IPS-11a (cell line): ENCODE measurements around the gene RAB28.
A peak's percentile ranks its signal among the peaks of the same experiment; 100 is the strongest.

Experiments used
- H3K4me3 ChIP-seq: one replicate; pipeline ENCODE4 v1.5.1; 2013; ENCODE audit warnings: low read depth, low read length, control low read depth

RAB28 gene

DNA sequence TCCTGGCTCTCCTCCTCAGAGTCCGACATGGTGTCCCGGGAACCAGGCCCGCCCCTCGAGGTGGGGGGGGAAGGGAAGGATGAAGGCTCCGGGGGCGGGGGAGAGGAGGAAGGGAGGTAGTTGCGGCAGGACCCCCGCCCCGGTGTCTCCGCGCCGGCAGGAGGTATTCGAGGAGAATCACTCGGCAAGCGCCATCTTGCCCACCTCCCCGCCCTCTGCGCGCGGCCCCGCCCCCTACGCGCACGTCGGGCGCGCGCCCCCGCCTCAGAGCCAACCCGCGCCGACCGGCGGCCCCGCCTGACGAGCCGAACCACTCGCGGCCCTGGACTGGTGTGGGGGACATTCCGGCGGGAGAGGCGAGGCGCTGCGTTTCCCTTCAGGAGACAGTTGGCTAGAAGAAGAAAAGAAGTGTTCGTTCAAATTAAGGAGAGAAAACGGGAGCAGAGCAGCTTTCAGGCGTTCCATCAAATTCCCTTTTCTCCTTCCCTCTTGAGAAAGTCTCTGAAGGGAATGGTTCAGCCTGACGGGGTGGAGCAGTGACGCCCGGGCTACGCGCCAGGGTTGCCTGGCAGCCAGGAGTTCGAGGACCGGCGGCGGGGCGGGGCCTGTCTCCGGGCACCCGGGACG, at the start of gene RAB28:
TSS of gene RAB28 (minus strand) at position 219 of the 627 bp plus-strand sequence.
- peak within 1 kb of the TSS; percentile 78 for H3K4me3 ChIP-seq

DNA sequence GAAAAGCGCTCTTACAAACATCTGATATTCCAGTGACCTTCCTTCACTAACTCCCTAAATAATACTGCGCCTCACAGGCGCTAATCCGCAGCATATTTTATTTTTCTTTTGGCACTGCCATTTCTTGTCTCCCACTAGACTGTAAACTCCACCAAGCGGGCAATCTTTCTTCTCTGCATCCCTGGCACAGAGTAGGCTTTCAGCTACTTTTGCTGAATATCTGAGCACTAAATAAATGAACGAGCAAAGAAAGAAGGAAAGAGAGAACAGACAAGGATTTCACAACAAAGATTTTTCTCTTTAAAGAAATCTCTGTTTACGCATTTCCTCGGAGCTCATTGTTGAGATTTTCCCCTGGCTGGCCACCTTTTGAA, 47.5 kb upstream of the RAB28 start:
- H3K4me3 ChIP-seq, result no peak overlapping the region

DNA sequence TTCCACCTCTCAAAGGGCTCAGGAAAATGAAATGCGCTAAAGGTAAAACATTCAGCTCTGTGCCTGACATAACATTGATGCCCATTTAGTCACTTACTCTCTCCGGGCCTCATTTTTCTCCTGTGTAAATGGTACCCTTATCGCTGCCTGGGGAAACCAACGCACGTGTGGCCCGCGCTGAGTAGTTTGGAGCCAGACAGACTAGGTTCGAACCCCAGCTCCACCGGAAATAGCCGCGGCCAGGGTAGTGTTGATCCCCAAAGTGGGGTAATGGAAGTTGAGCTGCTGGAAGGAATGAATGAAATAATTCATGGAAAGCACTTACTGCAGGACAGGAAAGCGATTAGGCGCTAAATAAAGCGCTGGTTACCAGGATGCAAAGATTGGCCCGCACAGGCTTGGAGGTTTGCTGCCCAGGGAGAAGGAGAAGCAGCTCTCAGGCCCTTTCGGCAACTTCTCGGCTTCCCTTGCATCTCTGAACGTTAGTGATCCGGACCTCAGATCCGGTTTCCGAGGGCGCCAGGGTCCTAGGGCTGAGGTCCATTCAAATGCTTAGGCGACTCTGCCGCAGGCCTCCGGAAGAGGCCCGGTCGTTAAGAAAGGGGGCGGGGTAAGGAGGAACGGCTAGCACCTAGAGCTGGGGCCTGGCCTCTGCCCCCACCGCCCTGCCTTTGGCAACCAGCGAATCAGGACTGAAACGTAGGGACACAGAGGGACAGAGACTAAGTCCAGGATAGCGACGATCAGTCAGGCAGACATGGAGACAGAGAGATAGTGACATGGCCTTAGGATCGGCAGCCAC, 46.9 kb upstream of the RAB28 start:
- H3K4me3 ChIP-seq, result no peak overlapping the region

DNA sequence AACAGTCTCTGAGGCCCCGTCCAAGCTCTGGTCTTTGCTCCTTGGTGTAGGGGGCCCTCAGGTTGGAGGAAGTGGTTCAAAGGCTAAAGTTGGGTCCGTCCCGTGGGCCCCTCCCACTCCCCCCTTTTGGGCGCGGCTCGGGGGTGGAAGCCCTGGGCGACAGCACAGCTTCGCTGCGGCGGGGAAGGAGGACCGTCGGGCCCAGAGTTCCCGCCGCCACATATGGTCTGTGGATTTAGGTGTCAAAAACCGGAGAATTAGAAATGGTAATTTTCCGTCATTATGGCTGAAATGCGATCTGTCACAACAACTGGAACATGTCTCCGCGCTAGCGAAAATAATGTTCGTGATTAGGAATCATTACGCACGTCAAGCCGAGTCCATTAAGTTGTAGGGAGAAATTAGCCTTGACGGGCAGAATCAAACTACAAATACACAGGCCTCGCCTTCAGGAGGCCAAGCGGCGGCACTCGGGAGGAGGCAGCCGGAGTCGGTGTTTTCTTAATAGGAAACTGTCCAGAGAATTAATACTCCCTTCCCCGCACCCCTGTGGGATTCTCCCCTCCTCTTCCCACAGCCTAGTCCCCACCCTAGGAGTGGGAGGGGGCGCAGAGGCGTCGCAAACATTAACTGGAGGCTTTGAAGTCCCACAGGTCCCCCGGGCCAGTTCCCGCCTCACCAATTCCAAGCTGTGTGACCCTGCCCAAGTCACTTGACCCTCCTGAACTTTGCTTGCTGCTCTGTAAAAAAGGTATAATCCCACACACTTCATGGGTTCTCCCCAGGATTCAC, 45.2 kb upstream of the RAB28 start:
- no peak overlapping the region for H3K4me3 ChIP-seq

DNA sequence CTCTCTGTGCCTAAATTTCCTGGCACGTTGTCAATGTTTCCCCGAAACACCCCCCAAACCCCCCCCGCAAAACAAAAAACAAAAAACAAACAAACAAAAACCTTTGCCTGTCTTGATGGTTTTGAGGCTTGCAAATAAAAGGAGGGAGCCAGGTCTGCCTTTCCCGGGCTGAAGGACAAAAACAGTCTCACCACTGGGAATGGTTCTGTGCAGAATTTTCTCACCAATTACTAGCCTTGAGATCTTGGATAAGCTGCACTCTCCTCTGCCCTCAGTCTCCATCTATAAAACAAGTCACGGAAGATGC, 44.6 kb upstream of the RAB28 start:
- no peak overlapping the region for H3K4me3 ChIP-seq

DNA sequence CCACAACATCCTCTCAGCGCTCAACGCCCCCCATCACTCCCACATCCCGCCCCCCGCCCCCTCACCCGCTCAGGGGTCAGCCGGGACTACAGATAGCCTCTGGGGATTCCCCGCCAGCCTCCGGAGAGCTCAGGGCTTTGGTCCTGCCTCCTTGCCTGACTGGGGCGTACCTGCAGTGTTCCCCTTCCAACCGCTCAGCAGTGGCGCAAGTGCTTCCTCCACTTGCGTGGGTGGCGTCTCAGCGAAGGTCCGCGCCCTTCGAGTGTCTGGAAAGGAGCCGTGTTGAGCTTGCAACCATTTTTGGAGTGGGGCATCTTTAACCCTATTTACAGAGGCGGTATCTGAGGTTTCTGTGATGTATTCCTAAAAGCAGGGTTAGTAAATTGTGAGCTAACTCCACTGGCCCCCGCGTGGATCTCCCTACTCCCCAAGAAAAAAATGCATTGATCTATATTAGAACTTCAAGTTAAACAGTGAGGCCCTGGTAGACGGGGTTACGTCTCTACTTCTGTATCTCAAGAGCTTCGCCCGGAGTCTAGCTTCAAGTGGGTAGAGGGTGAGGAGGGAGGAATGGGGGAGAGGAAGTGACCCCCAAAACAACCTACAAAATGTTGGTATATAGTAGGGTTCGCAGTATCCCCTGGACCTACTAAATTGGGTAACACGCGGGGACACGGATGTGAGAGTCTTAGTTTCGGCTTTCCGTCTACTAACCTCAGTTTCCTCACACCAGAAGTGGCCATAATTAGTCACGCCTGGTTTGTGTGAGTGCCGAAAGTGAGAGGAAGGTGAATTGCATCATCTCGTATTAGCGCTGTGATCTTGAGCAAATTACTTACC, 44.1 kb upstream of the RAB28 start:
- no peak overlapping the region for H3K4me3 ChIP-seq

DNA sequence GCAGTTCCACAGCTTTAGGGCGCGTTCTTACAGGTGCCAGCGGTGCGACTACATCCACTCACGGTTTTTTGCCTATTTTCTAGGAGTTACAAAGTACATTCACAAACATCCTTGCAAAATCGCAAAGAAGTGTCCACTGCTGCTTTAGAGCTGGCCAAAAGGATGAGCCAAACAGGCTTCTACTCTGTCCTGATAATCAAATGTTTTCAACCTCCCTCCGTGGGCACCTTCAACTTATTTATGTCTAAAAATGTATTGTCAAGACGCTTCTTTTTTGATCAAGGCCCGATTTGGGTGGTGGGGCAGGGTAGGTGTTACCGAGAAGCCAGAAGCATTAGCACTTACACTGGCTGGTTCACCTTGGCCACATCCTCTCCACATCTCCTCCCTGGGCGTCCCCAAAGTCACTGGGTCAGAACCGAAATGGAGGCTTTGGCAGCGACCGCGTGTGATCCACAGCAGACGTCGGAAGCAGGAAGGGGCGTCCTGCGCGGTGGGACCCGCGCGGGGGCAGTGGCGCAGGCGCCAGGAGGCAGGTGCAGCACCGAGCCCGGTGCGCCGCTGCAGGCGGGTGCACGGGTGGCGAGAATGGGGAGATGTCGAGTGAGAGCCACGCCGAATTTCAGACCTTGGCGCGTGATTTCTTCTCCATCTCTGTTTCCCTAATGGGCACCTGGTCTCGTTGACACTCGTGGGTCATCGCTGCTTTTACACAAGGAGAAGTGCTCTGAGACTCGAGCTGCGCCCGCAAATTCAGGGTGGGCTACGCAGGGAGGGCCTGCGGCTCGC, 43.2 kb upstream of the RAB28 start:
- H3K4me3 ChIP-seq, result no peak overlapping the region

DNA sequence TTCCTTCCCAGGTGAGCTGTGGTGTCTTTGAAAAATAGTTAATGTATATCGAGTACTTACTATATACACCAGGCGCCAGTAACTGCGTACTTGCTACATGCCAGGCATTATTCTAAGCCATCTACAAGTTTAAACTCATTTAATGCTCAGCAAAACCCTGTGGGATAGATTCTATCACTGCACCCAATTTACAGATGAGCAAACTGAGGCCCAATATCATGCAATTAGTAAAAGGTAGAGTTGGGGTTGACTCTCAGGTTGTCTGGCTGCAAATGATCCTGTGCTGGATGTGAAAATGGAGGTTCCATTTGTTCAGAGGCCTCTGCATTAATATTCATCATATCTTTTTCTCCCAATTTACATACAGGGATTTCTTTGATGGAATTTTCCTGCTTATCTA, 42.5 kb upstream of the RAB28 start:
- H3K4me3 ChIP-seq, result no peak overlapping the region

DNA sequence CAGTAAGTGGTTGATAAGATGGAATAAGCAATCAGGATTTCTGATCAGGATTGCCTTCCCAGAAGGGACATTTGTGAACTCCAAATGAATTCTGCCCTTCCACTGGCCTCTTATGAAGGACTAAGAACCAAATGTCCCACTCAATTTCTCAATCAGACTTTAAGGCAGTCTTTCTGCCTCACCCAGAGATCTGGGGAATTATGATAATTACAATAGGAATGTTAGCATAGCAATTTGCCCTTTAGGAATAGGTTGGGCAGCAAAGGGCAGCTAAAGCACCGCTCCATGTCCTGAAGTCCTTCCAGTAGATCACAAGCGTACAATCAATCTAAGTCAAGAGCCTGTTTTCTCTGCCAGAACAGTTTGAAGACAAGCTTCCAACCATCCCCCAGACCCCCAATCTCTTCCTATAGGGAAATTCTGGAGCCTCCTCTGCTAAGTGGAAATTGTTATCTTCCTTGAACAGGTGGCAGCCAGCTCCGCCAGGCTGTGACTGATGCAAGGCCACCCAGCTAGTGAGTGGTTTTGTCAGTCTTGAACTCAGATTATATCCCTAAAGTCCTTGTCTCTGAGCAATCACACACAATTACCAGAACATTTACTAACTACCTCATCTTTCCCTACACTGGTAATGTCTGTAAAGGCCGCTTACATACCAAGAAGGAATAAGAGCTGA, 41.6 kb upstream of the RAB28 start:
- H3K4me3 ChIP-seq, result no peak overlapping the region

DNA sequence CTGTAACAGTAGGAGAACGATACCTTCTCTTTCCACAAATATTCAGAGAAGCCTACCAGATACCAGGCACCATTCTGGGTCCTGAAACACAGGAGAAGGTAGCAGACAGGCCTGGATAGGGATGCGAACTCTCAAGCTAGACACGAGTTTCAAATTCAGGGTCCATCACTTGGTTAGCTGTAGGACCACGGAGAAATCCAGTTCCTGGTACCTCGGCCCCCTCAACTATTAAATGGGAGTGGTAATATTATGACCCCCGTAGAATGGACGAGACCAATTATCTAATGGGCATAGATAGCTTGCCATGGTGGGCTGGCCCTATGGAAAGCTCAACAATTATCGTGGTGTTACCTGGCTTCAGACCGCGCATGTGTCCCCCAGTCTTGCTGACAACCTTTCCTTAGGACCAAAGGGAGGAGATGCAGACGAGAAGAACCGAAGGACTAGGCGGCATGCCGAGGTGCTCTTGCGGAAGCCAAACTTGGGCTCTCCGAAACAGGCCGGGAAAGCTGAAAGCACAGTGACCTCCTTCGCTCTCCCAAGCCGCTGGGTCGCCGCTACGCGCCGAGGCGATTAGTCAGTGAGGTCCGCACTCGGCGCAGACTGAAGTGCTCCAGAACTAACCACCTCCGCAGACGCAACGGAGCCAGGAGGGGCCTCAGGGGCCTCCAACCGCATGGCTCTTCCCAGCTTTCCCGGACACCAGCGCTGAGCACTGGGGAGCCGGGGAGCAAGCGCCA, 40.5 kb upstream of the RAB28 start:
- H3K4me3 ChIP-seq, result no peak overlapping the region

DNA sequence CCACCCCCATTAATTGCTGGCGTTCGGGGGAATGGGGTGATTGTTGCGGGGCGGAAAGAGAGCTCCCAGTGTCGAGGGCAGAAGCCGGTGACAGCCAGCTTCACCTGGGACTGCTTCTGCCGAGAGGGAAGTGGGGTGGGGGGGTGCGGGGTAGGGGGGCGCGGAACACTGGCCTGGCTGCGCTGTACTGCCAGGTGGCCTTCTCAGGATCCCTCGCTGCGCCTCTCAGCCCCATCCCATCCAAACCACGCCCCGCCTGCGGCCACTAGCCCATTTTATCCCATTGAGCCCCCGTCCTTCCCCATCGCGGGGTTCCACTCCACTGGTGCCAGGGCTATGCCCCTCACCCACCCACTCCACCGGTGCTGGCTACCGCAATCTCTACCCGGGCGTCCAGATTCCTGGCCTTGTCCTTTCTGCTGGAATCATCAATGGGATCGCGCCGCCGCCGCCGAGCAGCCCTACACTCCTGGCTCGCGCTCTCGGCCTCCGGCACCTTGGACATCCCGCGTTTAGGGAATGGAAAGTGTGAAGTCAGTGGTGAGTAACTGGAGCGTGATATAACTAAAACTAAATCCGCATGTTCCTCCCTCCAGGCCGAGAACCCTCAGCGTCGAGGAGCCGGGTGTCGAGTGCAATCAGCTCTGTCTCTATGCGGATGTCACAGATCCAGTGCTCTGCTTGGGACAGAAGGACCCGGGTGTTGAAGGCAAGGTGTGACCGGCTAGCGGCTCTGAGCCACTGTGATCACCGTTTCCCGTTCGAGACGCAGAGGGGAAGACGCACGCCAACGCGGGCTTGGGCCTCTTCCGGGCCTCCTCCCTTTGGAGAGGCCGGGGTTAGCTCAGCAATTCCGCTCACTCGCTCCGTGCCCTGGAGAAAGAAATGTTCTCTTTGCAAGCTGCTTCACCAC, 39.7 kb upstream of the RAB28 start:
- no peak overlapping the region for H3K4me3 ChIP-seq

DNA sequence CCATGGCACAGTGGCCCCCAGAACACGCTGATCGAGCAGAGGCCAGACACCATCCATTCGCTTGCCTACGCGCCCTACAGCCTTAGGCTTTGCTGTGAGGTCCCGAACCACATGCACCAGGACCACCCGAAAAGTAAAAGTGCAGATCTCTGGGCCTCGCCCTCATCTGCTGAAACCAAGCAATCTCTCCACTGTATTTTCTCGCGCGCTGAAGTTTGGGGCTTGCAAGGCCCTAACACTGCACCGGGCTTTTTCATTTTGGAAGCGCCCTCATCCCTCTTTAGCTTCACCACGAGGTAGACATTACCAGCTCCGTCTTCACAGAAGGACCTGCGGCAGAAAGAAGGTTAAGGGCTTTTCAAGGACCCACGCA, 39.0 kb upstream of the RAB28 start:
- no peak overlapping the region for H3K4me3 ChIP-seq

DNA sequence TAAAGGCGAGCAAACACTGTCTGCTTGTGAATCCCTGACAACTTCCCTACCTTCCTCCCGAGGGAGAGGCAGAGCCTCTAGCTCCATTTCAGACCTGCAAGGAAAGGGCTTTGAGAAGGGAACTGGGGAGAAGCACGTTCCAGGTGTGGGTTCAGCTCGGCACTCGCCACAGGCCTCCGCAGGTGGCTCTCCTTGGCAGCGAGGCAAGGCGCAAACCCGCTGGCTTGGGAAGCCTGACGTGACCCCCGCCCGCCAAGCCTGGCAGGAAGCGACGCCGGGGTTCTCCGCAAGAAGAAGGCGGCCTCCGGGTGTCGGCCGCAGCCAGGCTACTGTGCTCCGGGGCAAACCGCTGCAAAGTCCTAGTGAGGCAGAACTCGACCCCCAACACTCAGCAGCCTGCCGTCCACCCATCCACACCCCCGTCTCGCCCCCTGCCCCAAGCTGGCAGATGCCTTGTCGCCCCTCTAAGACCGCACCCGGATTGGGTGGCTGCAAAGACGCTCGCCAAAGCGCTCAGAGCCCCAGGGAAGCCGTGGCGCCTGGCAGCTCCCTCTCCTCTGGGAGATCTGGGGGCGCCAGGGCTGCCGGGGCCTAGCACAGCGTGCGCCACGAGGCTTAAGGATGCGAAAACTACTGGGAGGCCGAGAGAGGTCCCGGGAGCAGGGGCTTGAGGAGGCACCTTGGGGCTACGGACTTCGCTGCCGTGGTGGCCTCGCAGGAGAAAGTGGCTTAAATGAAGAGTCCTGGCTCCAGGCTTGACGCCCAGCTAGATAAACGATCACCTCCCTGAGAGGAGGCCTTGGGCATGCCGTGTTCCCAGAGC, 38.4 kb upstream of the RAB28 start:
- H3K4me3 ChIP-seq, result no peak overlapping the region

DNA sequence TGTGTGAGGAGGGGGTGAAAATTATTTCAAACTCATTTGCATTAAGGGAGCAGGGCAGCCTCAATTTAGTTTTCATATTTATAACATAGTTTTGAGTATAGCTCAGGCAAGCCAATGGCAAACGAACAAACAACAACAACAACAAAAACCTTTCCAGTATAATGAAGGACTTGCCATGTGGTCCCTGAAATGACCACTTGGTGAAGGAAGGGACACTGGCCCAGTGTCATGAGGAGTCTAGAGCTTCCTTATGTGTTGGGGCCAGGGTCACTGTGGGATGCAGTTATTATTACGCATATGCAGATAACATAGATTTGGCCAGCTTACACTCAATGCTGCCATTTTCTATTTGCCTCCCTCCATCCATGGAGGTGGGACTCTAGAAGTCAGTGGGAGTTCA, 36.9 kb upstream of the RAB28 start:
- H3K4me3 ChIP-seq, result no peak overlapping the region

DNA sequence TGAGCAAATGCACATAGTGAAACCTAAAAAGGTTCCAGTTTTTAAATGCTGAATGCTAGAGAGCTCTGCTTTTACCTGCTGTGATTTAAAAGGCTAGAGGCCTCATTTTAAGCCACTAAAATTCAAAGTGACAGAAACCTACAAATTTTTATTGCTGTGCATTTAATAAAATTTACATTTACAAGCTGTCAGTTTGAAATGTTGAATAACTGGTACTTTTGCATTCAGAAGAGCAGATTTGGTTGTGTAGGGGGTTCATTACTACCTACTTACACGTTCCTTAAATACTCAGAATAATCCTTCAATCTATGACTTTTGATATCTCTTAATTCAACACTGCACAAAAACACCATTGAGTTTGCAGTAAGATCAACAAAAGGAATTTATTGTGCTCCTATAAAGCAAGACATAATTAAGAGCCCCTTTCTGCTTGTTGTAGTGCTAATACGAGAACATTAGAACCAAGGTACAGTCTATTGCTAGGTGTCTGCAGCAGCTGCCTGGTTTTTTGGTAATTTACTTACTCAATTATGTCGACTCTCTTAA, 32.2 kb upstream of the RAB28 start:
- H3K4me3 ChIP-seq, result no peak overlapping the region

DNA sequence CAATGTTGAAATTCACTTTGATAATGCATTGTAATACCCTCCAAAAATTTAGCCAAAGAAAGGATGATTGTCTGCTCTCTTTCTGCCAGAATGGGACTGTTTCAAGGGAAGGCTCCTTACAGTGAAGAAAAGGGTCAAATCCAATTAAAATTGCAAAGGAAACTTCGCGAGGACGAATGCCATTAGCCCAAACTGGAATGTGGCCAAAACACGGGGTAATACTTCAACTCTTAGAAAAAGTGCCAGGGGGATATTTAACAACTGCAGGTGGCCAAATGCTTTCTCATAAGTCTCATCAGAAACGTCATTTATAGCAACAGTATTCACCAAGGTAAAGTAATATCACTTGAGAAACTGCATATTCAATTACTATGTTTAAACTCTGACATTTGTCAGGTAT, 31.1 kb upstream of the RAB28 start:
- H3K4me3 ChIP-seq, result no peak overlapping the region

DNA sequence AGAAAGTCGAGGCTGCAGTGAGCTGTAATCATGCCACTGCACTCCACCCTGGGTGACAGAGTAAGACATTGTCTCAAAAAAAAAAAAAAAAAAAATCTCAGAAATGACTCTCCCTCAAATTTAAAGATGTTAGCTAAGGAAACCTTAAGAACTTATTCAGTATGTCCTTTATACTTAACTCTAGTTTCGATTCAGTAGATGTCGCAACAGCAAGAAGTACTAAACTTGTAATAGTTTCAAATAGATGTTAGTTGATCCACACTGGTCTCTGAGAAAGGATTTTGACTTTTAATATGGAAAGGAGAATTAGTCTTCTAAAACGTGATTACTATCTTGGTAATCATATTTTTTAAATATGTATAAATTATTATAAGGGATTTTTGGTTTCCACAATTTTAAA, 30.6 kb upstream of the RAB28 start:
- no peak overlapping the region for H3K4me3 ChIP-seq
